ENCODE results near the gene GFAP. TPM values are rescaled to one million over a fixed set of nuclear protein-coding genes. Genes with fewer than 3 reads are reported as not detected.

GFAP gene
- total and polyA plus RNA-seq, 2 donors (not counting 1 experiment from before 2014, with no cell fraction given), result 0.31 to 1.3 TPM

GRCh38 chr17:44875761-44876160 lies 39.5 kb downstream of the GFAP start:
- Histone ChIP-seq H2AFZ (ENCODE audit: low read length) (no peak overlapping the region), H3K79me2 (ENCODE audit: control insufficient read depth, insufficient read depth, low read length) (no peaks in the 10 kb centered on the region), H3K27me3 (ENCODE audit: control insufficient read depth, insufficient read depth, low read length) (no peaks in the 10 kb centered on the region), H3K9me3 (ENCODE audit: control insufficient read depth, insufficient read depth, low read depth, low read length) (no peaks in the 10 kb centered on the region), H3K4me1 (ENCODE audit: control insufficient read depth, extremely low read depth, insufficient read depth, low read length) (no peaks in the 10 kb centered on the region), H3K36me3 (ENCODE audit: control insufficient read depth, insufficient read depth, low read length) (peaks cover 15% of the 10 kb centered on the region), H3K4me2 (ENCODE audit: extremely low read depth, insufficient read depth, low read length) (no peak overlapping the region), H3K27ac (ENCODE audit: insufficient read depth, low read length) (no peak overlapping the region), H3K4me3 (replicated peaks in 1 of 4; ENCODE audit: control extremely low read depth in 1 of 4, insufficient read depth in 1 of 4, low read depth in 3 of 4, low read length in 4 of 4) (no peak overlapping the region), H4K20me1 (ENCODE audit: control insufficient read depth, extremely low read depth, insufficient read depth, low read length) (no peaks in the 10 kb centered on the region), H3K9ac (ENCODE audit: insufficient read depth, low read length) (no peak overlapping the region)
- no peak for DNase-seq (ENCODE audit: low read depth in 2 of 2)
- TF ChIP-seq EZH2 (IDR thresholded peaks at IDR 0.05; ENCODE audit: low read length, missing control alignments) (no peak), CTCF (conservative IDR thresholded peaks at IDR 0.05 in 1 of 2, IDR thresholded peaks at IDR 0.05 in 1 of 2; ENCODE audit: low read depth in 1 of 2, low read length in 2 of 2) (no peak)

GRCh38 chr17:44872131-44872768 lies 43.0 kb downstream of the GFAP start:
- TF ChIP-seq EZH2 (IDR thresholded peaks at IDR 0.05; ENCODE audit: low read length, missing control alignments) (no peak), CTCF (conservative IDR thresholded peaks at IDR 0.05 in 1 of 2, IDR thresholded peaks at IDR 0.05 in 1 of 2; ENCODE audit: low read depth in 1 of 2, low read length in 2 of 2) (no peak)
- no peak overlapping the region for H3K9ac ChIP-seq (ENCODE audit: insufficient read depth, low read length)
- no peaks in the 10 kb centered on the region for H3K79me2 ChIP-seq (ENCODE audit: control insufficient read depth, insufficient read depth, low read length)
- H3K4me3 ChIP-seq (replicated peaks in 1 of 4; ENCODE audit: control extremely low read depth in 1 of 4, insufficient read depth in 1 of 4, low read depth in 3 of 4, low read length in 4 of 4), result no peak overlapping the region
- H3K9me3 ChIP-seq (ENCODE audit: control insufficient read depth, insufficient read depth, low read depth, low read length), result no peaks in the 10 kb centered on the region
- H2AFZ ChIP-seq (ENCODE audit: low read length), result no peak overlapping the region
- no peak overlapping the region for H3K27ac ChIP-seq (ENCODE audit: insufficient read depth, low read length)
- no peak for DNase-seq (ENCODE audit: low read depth in 2 of 2)
- peaks cover 3% of the 10 kb centered on the region for H3K4me1 ChIP-seq (ENCODE audit: control insufficient read depth, extremely low read depth, insufficient read depth, low read length)
- H4K20me1 ChIP-seq (ENCODE audit: control insufficient read depth, extremely low read depth, insufficient read depth, low read length), result no peaks in the 10 kb centered on the region
- H3K4me2 ChIP-seq (ENCODE audit: extremely low read depth, insufficient read depth, low read length), result no peak overlapping the region
- peaks cover 14% of the 10 kb centered on the region for H3K36me3 ChIP-seq (ENCODE audit: control insufficient read depth, insufficient read depth, low read length)
- no peaks in the 10 kb centered on the region for H3K27me3 ChIP-seq (ENCODE audit: control insufficient read depth, insufficient read depth, low read length)

- H3K4me3 ChIP-seq (replicated peaks in 1 of 4; ENCODE audit: control extremely low read depth in 1 of 4, insufficient read depth in 1 of 4, low read depth in 3 of 4, low read length in 4 of 4), result no peak overlapping the region
- H4K20me1 ChIP-seq (ENCODE audit: control insufficient read depth, extremely low read depth, insufficient read depth, low read length), result no peaks in the 10 kb centered on the region
- no peak for TF ChIP-seq EZH2 (IDR thresholded peaks at IDR 0.05; ENCODE audit: low read length, missing control alignments)
- TF ChIP-seq CTCF (conservative IDR thresholded peaks at IDR 0.05 in 1 of 2, IDR thresholded peaks at IDR 0.05 in 1 of 2; ENCODE audit: low read depth in 1 of 2, low read length in 2 of 2), result no peak
- no peak overlapping the region for H3K27ac ChIP-seq (ENCODE audit: insufficient read depth, low read length)
- H3K9me3 ChIP-seq (ENCODE audit: control insufficient read depth, insufficient read depth, low read depth, low read length), result no peaks in the 10 kb centered on the region
- H3K27me3 ChIP-seq (ENCODE audit: control insufficient read depth, insufficient read depth, low read length), result no peaks in the 10 kb centered on the region
- H3K4me1 ChIP-seq (ENCODE audit: control insufficient read depth, extremely low read depth, insufficient read depth, low read length), result peaks cover 3% of the 10 kb centered on the region
- no peak overlapping the region for H2AFZ ChIP-seq (ENCODE audit: low read length)
- no peak for DNase-seq (ENCODE audit: low read depth in 2 of 2)
- H3K79me2 ChIP-seq (ENCODE audit: control insufficient read depth, insufficient read depth, low read length), result no peaks in the 10 kb centered on the region
- peaks cover 12% of the 10 kb centered on the region for H3K36me3 ChIP-seq (ENCODE audit: control insufficient read depth, insufficient read depth, low read length)
- H3K4me2 ChIP-seq (ENCODE audit: extremely low read depth, insufficient read depth, low read length), result no peak overlapping the region
- no peak overlapping the region for H3K9ac ChIP-seq (ENCODE audit: insufficient read depth, low read length)
Observed at GRCh38 chr17:44871556-44871955, 43.7 kb downstream of the GFAP start.
